H9 (cell line): ENCODE data around the gene TLK2. TPM values are rescaled to one million over a fixed set of nuclear protein-coding genes. Genes with fewer than 3 reads are reported as not detected.

Experiments used
- DNase-seq: peaks from one replicate; pipeline ENCODE4 v3.0.0-alpha.2; 2017
- H2AFZ ChIP-seq: one replicate; pipeline ENCODE4 v1.6.1; 2013; ENCODE audit warnings: mild to moderate bottlenecking, low read length, control low read depth, moderate library complexity
- H2AK5ac ChIP-seq: 2 replicates; pipeline ENCODE4 v1.6.1; 2013; ENCODE audit warnings: low read length, control low read depth, mixed read lengths; ENCODE audit not compliant: insufficient read length
- H2BK120ac ChIP-seq: one replicate; pipeline ENCODE4 v1.6.1; 2013; ENCODE audit warnings: low read depth, mild to moderate bottlenecking, low read length, control low read depth, inconsistent platforms; ENCODE audit not compliant: poor library complexity, severe bottlenecking
- H2BK12ac ChIP-seq: 2 replicates; pipeline ENCODE4 v1.6.1; 2013; ENCODE audit warnings: low read length, control low read depth, mixed read lengths, low read depth; ENCODE audit not compliant: insufficient read length
- H2BK15ac ChIP-seq: 2 replicates; pipeline ENCODE4 v1.6.1; 2013; ENCODE audit warnings: low read depth, low read length, control low read depth
- H2BK20ac ChIP-seq: one replicate; pipeline ENCODE4 v1.6.1; 2013; ENCODE audit warnings: low read depth, mild to moderate bottlenecking, low read length, control low read depth, inconsistent platforms; ENCODE audit not compliant: poor library complexity, severe bottlenecking
- H2BK5ac ChIP-seq: 2 replicates; pipeline ENCODE4 v1.6.1; 2013; ENCODE audit warnings: low read length, control low read depth, mixed read lengths; ENCODE audit not compliant: insufficient read length
- H3K14ac ChIP-seq: 2 replicates; pipeline ENCODE4 v1.6.1; 2013; ENCODE audit warnings: low read length, control low read depth; ENCODE audit not compliant: insufficient read depth
- H3K18ac ChIP-seq: 2 replicates; pipeline ENCODE4 v1.6.1; 2013; ENCODE audit warnings: low read depth, mild to moderate bottlenecking, mixed read lengths, low read length, control low read depth; ENCODE audit not compliant: insufficient read length
- H3K23ac ChIP-seq: 2 replicates; pipeline ENCODE4 v1.6.1; 2013; ENCODE audit warnings: low read length, control low read depth, mixed read lengths, low read depth; ENCODE audit not compliant: insufficient read length
- H3K23me2 ChIP-seq: 2 replicates; pipeline ENCODE4 v1.6.1; 2013; ENCODE audit warnings: low read depth, mild to moderate bottlenecking, mixed read lengths, low read length, control low read depth; ENCODE audit not compliant: insufficient read length, poor library complexity, severe bottlenecking
- H3K27ac ChIP-seq: 2 replicates; pipeline ENCODE4 v1.5.1; 2013; ENCODE audit warnings: low read length, control low read depth, mixed read lengths, low read depth; ENCODE audit not compliant: insufficient read length
- H3K27me3 ChIP-seq: 2 replicates; pipeline ENCODE4 v1.6.1; 2013; ENCODE audit warnings: low read length, control low read depth, inconsistent platforms; ENCODE audit not compliant: insufficient read depth
- H3K4ac ChIP-seq: 2 replicates; pipeline ENCODE4 v1.6.1; 2013; ENCODE audit warnings: low read depth, mild to moderate bottlenecking, control low read depth, inconsistent platforms, low read length, moderate library complexity
- H3K4me1 ChIP-seq: 2 replicates; pipeline ENCODE4 v1.6.1; 2013; ENCODE audit warnings: low read length, control low read depth, inconsistent platforms; ENCODE audit not compliant: insufficient read depth
- H3K4me2 ChIP-seq: 2 replicates; pipeline ENCODE4 v1.6.1; 2013; ENCODE audit warnings: low read length, control low read depth, mixed read lengths; ENCODE audit not compliant: insufficient read length, insufficient read depth
- H3K56ac ChIP-seq: 2 replicates; pipeline ENCODE4 v1.6.1; 2013; ENCODE audit warnings: low read depth, mild to moderate bottlenecking, mixed read lengths, low read length, control low read depth; ENCODE audit not compliant: insufficient read length
- H3K79me1 ChIP-seq: 2 replicates; pipeline ENCODE4 v1.6.1; 2013; ENCODE audit warnings: low read depth, mild to moderate bottlenecking, moderate library complexity, low read length, control low read depth, inconsistent platforms; ENCODE audit not compliant: insufficient read depth, poor library complexity, severe bottlenecking
- H3K79me2 ChIP-seq: 2 replicates; pipeline ENCODE4 v1.6.1; 2013; ENCODE audit warnings: low read length, control low read depth, inconsistent platforms; ENCODE audit not compliant: insufficient read depth
- H3K9ac ChIP-seq: 2 replicates; pipeline ENCODE4 v1.6.1; 2013; ENCODE audit warnings: low read length, control low read depth, mixed read lengths; ENCODE audit not compliant: insufficient read length; ENCODE audit errors: extremely low read depth
- H3K9me3 ChIP-seq: one replicate; pipeline ENCODE4 v1.6.1; 2013; ENCODE audit warnings: low read depth, low read length, inconsistent platforms; ENCODE audit not compliant: control insufficient read depth
- H3T11ph ChIP-seq: one replicate; pipeline ENCODE4 v1.6.1; 2013; ENCODE audit warnings: mild to moderate bottlenecking, low read length, control low read depth, inconsistent platforms
- H4K20me1 ChIP-seq: one replicate; pipeline ENCODE4 v1.6.1; 2013; ENCODE audit not compliant: control insufficient read depth, insufficient read length, insufficient read depth
- H4K5ac ChIP-seq: 2 replicates; pipeline ENCODE4 v1.6.1; 2013; ENCODE audit warnings: low read depth, mild to moderate bottlenecking, mixed read lengths, low read length, control low read depth; ENCODE audit not compliant: insufficient read length
- H4K8ac ChIP-seq: replicated peaks from 2 replicates; pipeline ENCODE4 v1.6.1; 2013; ENCODE audit warnings: low read length, control low read depth, mixed read lengths, low read depth; ENCODE audit not compliant: insufficient read length
- H4K91ac ChIP-seq: 2 replicates; pipeline ENCODE4 v1.6.1; 2013; ENCODE audit warnings: low read depth, mild to moderate bottlenecking, moderate library complexity, mixed read lengths, low read length, control low read depth; ENCODE audit not compliant: insufficient read length
- H3K27ac Mint-ChIP-seq, 3 experiments: 2 replicates in 2 of 3; 3 replicates in 1 of 3; pipeline ENCODE4 v1.8.0; 2020 to 2021; ENCODE audit warnings: mixed read lengths in 3 of 3, mild to moderate bottlenecking in 1 of 3, moderate library complexity in 1 of 3
- H3K27me3 Mint-ChIP-seq: 2 replicates; pipeline ENCODE4 v1.8.0; 2021; ENCODE audit warnings: low read depth, mild to moderate bottlenecking, moderate library complexity, mixed read lengths
- H3K36me3 Mint-ChIP-seq, 3 experiments: 2 replicates in 2 of 3; 3 replicates in 1 of 3; pipeline ENCODE4 v1.8.0; 2020 to 2021; ENCODE audit warnings: low read depth in 3 of 3, mixed read lengths in 3 of 3; ENCODE audit not compliant: insufficient read depth in 1 of 3
- H3K4me1 Mint-ChIP-seq, 2 experiments: 2 replicates each; pipeline ENCODE4 v1.8.0; 2020; ENCODE audit warnings: mixed read lengths in 2 of 2
- H3K4me3 Mint-ChIP-seq, 2 experiments: 2 replicates in 1 of 2; 3 replicates in 1 of 2; pipeline ENCODE4 v1.8.0; 2020 to 2021; ENCODE audit warnings: mild to moderate bottlenecking in 2 of 2, mixed read lengths in 2 of 2, moderate library complexity in 1 of 2
- H3K9me3 Mint-ChIP-seq, 2 experiments: 2 replicates in 1 of 2; 3 replicates in 1 of 2; pipeline ENCODE4 v1.8.0; 2020; ENCODE audit warnings: mild to moderate bottlenecking in 2 of 2, mixed read lengths in 2 of 2, moderate library complexity in 1 of 2
- WGBS: extraction: QIAGEN DNeasy Blood & Tissue Kit; methylation state at CpG from one replicate; pipeline ENCODE4 v1.1.7; 2013; ENCODE audit warnings: missing lambda C conversion rate, low lambda C conversion rate, mixed read lengths; ENCODE audit not compliant: insufficient read length; ENCODE audit errors: extremely low coverage; 5-methylcytosine and 5-hydroxymethylcytosine counted together
- total RNA-seq: library from RNA; stranded (reverse); gene quantifications from 2 replicates; pipeline ENCODE4 v1.2.1, GENCODE V29; 2021
- TF ChIP-seq, protein P1 (sequence below): fragments of 200-600 bp; sonication (generic); conservative IDR thresholded peaks from 3 replicates; pipeline ENCODE4 v1.8.0; 2021; ENCODE audit warnings: antibody characterized with exemption, mild to moderate bottlenecking

Gene TLK2
- total RNA-seq, 1 experiment from 2014 or later = 63.7 TPM

DNA sequence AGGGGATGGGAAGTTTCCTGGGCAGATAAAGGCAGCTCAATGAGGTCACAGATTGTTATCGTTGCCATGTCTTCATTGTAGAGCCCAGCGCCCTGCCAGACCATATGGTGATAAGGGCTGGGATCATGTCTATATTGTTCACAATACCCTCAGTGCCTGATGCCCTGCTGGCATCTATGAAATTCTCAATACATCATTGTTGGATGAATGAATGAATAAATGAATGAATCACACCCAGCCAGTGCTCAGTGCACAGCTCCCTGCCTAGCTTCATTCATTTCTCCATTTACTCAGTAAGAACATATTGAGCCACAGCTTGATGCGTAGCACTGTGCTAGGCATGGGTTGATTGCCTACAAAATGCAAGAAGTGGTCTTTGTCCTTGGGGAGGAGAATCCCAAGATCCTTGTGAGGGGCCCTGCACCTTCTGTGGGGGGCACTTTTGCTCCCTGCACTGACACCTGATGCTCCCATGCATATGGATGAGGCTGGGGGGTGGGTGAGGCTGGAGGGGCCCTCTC, 178.6 kb downstream of the TLK2 start:
- H3K23ac ChIP-seq = no peak overlapping the region
- H3K4me1 ChIP-seq = no peaks in the 10 kb centered on the region; the same call in 1 of the 2 replicates
- no peak overlapping the region for H3K9ac ChIP-seq
- H4K91ac ChIP-seq = no peak overlapping the region
- H2BK120ac ChIP-seq = no peak overlapping the region
- no peak overlapping the region for H2BK15ac ChIP-seq
- H2BK5ac ChIP-seq = no peak overlapping the region
- H3T11ph ChIP-seq = no peak overlapping the region
- H3K9me3 ChIP-seq = no peaks in the 10 kb centered on the region
- no peaks in the 10 kb centered on the region for H3K79me2 ChIP-seq
- WGBS = no CpG with 5 or more reads among the region's 3 CpGs
- peaks cover 4% of the 10 kb centered on the region for H3K27me3 Mint-ChIP-seq
- H3K18ac ChIP-seq = no peak overlapping the region
- peaks cover 9% of the 10 kb centered on the region for H3K23me2 ChIP-seq
- no peak overlapping the region; a peak in 1 of 7 replicates for H3K27ac Mint-ChIP-seq
- H3K27me3 ChIP-seq = no peaks in the 10 kb centered on the region
- DNase-seq = no peak
- H3K4ac ChIP-seq = no peak overlapping the region
- H3K56ac ChIP-seq = no peak overlapping the region
- H3K79me1 ChIP-seq = no peaks in the 10 kb centered on the region
- H3K4me2 ChIP-seq = no peak overlapping the region
- peaks cover 8 to 22% of the 10 kb centered on the region in 2 experiments for H3K4me1 Mint-ChIP-seq
- no peak overlapping the region for H3K4me3 Mint-ChIP-seq
- no peak overlapping the region for H4K5ac ChIP-seq
- peaks cover 9% of the 10 kb centered on the region in 2 experiments for H3K9me3 Mint-ChIP-seq
- H3K27ac ChIP-seq = no peak overlapping the region
- H2AFZ ChIP-seq = no peak overlapping the region
- no peak overlapping the region for H2AK5ac ChIP-seq
- TF ChIP-seq, protein P1, sequence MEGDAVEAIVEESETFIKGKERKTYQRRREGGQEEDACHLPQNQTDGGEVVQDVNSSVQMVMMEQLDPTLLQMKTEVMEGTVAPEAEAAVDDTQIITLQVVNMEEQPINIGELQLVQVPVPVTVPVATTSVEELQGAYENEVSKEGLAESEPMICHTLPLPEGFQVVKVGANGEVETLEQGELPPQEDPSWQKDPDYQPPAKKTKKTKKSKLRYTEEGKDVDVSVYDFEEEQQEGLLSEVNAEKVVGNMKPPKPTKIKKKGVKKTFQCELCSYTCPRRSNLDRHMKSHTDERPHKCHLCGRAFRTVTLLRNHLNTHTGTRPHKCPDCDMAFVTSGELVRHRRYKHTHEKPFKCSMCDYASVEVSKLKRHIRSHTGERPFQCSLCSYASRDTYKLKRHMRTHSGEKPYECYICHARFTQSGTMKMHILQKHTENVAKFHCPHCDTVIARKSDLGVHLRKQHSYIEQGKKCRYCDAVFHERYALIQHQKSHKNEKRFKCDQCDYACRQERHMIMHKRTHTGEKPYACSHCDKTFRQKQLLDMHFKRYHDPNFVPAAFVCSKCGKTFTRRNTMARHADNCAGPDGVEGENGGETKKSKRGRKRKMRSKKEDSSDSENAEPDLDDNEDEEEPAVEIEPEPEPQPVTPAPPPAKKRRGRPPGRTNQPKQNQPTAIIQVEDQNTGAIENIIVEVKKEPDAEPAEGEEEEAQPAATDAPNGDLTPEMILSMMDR = no peak
- no peaks in the 10 kb centered on the region for H4K20me1 ChIP-seq
- H3K36me3 Mint-ChIP-seq = peaks cover 3 to 22% (median 12%) of the 10 kb centered on the region in 3 experiments
- no peak overlapping the region for H2BK12ac ChIP-seq
- H2BK20ac ChIP-seq = no peak overlapping the region
- H4K8ac ChIP-seq = no peak overlapping the region
- H3K14ac ChIP-seq = no peak overlapping the region
